ENCODE measurements around the gene TTC7B. TPM values are rescaled to one million over a fixed set of nuclear protein-coding genes. Genes with fewer than 3 reads are reported as not detected.

Gene TTC7B
- total and polyA plus RNA-seq, 2 of the 13 experiments (the other 11 are each of a cell fraction or from before 2014, with no cell fraction given) = 1.3 to 3.2 TPM

- ChIA-PET POLR2A (no interaction called here), CTCF (ENCODE audit: low intra/inter-chr PET ratio, low total read pairs) (no interaction called here)
- H3K27me3 ChIP-seq (ENCODE audit: control insufficient read depth in 1 of 2, insufficient read depth in 2 of 2, low read length in 2 of 2) = no peaks in the 10 kb centered on the region
- no peaks in the 10 kb centered on the region for H3K36me3 ChIP-seq (replicated peaks in 1 of 2; ENCODE audit: control insufficient read depth in 1 of 2, insufficient read depth in 2 of 2, low read length in 2 of 2)
- DNase-seq (ENCODE audit: low spot score) (no peak), ATAC-seq (no peak), FAIRE-seq (no peak)
- no peaks in the 10 kb centered on the region for H3K79me2 ChIP-seq (ENCODE audit: insufficient read depth, low read length)
- H4K20me1 ChIP-seq (ENCODE audit: insufficient read depth, low read length) = no peaks in the 10 kb centered on the region
- no peaks in the 10 kb centered on the region for H3K9me3 ChIP-seq (ENCODE audit: low read length)
- no TSS peak for BruUV-seq (replicated peaks)
- TF ChIP-seq DPF2 (CRISPR knock-in tag; IDR thresholded peaks at IDR 0.05; ENCODE audit: borderline replicate concordance, low read depth) = no peak
- no peak for TF ChIP-seq IRX3 (CRISPR knock-in tag; IDR thresholded peaks at IDR 0.05; ENCODE audit: borderline replicate concordance, low read depth)
- TF ChIP-seq NCOA5 (CRISPR knock-in tag; IDR thresholded peaks at IDR 0.05) = no peak
- TF ChIP-seq ZNF878 (CRISPR knock-in tag; IDR thresholded peaks at IDR 0.05) = no peak
- no peak for TF ChIP-seq TARDBP (CRISPR knock-in tag; IDR thresholded peaks at IDR 0.05)
- no peak for TF ChIP-seq HMG20B (CRISPR knock-in tag; conservative IDR thresholded peaks at IDR 0.05)
- TF ChIP-seq IKZF4 (CRISPR knock-in tag; IDR thresholded peaks at IDR 0.05; ENCODE audit: borderline replicate concordance, low read depth, not compliant biosample characterization) = no peak
- no peak for TF ChIP-seq ZNF772 (CRISPR knock-in tag; IDR thresholded peaks at IDR 0.05)
- TF ChIP-seq ZNF577 (CRISPR knock-in tag; IDR thresholded peaks at IDR 0.05; ENCODE audit: borderline replicate concordance, low read depth) = no peak
- no peak for TF ChIP-seq ZNF510 (CRISPR knock-in tag; IDR thresholded peaks at IDR 0.05; ENCODE audit: low read depth)
- TF ChIP-seq ZSCAN22 (CRISPR knock-in tag; IDR thresholded peaks at IDR 0.05) = no peak
- TF ChIP-seq PCBP1 (IDR thresholded peaks at IDR 0.05; ENCODE audit: borderline replicate concordance, low read depth, low read length) = no peak
- no peak for TF ChIP-seq MTA1 (CRISPR knock-in tag; IDR thresholded peaks at IDR 0.05; ENCODE audit: borderline replicate concordance)
- no peak for TF ChIP-seq ZFYVE20 (CRISPR knock-in tag; IDR thresholded peaks at IDR 0.05; ENCODE audit: borderline replicate concordance, low read depth)
- TF ChIP-seq ZNF274 (CRISPR knock-in tag; IDR thresholded peaks at IDR 0.05) = no peak
- TF ChIP-seq KAT2B (IDR thresholded peaks at IDR 0.05; ENCODE audit: borderline replicate concordance, low read depth, low read length) = no peak
- TF ChIP-seq ZNF619 (CRISPR knock-in tag; IDR thresholded peaks at IDR 0.05) = no peak
- no peak for TF ChIP-seq HOXA9 (CRISPR knock-in tag; IDR thresholded peaks at IDR 0.05; ENCODE audit: borderline replicate concordance)
- TF ChIP-seq, protein P1, sequence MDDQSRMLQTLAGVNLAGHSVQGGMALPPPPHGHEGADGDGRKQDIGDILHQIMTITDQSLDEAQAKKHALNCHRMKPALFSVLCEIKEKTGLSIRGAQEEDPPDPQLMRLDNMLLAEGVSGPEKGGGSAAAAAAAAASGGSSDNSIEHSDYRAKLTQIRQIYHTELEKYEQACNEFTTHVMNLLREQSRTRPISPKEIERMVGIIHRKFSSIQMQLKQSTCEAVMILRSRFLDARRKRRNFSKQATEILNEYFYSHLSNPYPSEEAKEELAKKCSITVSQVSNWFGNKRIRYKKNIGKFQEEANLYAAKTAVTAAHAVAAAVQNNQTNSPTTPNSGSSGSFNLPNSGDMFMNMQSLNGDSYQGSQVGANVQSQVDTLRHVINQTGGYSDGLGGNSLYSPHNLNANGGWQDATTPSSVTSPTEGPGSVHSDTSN (CRISPR knock-in tag; IDR thresholded peaks at IDR 0.05; ENCODE audit: borderline replicate concordance) = no peak
- H3K9ac ChIP-seq (ENCODE audit: insufficient read depth, low read depth, low read length) = no peak overlapping the region
- no peaks in the 10 kb centered on the region for H3K4me1 ChIP-seq (ENCODE audit: insufficient read depth, low read length)
- no peak overlapping the region for H2AFZ ChIP-seq (ENCODE audit: low read length)
- no peak overlapping the region for H3K4me2 ChIP-seq (ENCODE audit: low read depth, low read length)
- intact Hi-C loops (cut with micrococcal nuclease; ENCODE audit: unreplicated experiment) (no loop called here), in situ Hi-C loops (cut with HindIII; ENCODE audit: extremely low pct_ligation_motif_present, low pct_unique_long_range_greater_than_20kb) (no loop called here)
- no peak overlapping the region for H3K4me3 ChIP-seq (replicated peaks in 1 of 3; ENCODE audit: insufficient read depth in 1 of 3, low read depth in 2 of 3, low read length in 3 of 3)
- H3K27ac ChIP-seq (ENCODE audit: extremely low read length, insufficient read depth, low read length) = no peak overlapping the region
- 13% methylated on average over 2 of the region's 2 CpGs for WGBS (ENCODE audit: low lambda C conversion rate)
Measured at GRCh38 chr14:90722590-90722989, 93.6 kb downstream of the TTC7B start.
